AG04450 (cell line): ENCODE data around the gene FBXW7. TPM values are rescaled to one million over a fixed set of nuclear protein-coding genes. Genes with fewer than 3 reads are reported as not detected.

Source experiments
- CTCF ChIA-PET: fragments of 300-600, 350-600 bp; formaldehyde crosslinking; extraction: SDS; loops from one replicate; lab custom pipeline; 2022; ENCODE audit warnings: antibody characterized with exemption, inconsistent platforms; lab: Charles Lee
- POLR2A ChIA-PET: fragments of 350-600 bp; formaldehyde crosslinking; extraction: SDS; loops from one replicate; lab custom pipeline; 2021; ENCODE audit warnings: antibody characterized with exemption, inconsistent platforms; lab: Yijun Ruan, JAX
- DNase-seq: peaks from one replicate; pipeline ENCODE4 v3.0.0-alpha.2; 2011; ENCODE audit warnings: low read depth, low spot score
- H3K27ac ChIP-seq: one replicate; pipeline ENCODE4 v1.5.1; 2012; ENCODE audit warnings: low read depth, low read length, control low read depth
- H3K27me3 ChIP-seq: one replicate; pipeline ENCODE4 v1.6.0; 2012; ENCODE audit warnings: low read length; ENCODE audit not compliant: control insufficient read depth, insufficient read depth
- H3K4me3 ChIP-seq: 2 replicates; pipeline ENCODE4 v1.5.1; 2011; ENCODE audit warnings: mild to moderate bottlenecking, low read depth, low read length, control low read depth
- H3K9me3 ChIP-seq: 2 replicates; pipeline ENCODE4 v1.5.1; 2012; ENCODE audit warnings: low read length; ENCODE audit not compliant: control insufficient read depth, insufficient read depth
- CTCF ChIP-seq: IDR thresholded peaks from 2 replicates; pipeline ENCODE4 v1.5.1; 2011; ENCODE audit warnings: low read depth, low read length, control low read depth, inconsistent platforms
- polyA plus RNA-seq: library from polyadenylated mRNA; depleted of rRNA; stranded (reverse); fragments of >200 nt; gene quantifications from 2 replicates; pipeline ENCODE4 v1.2.3, GENCODE V29; 2011

Gene FBXW7
- polyA plus RNA-seq, 1 experiment = 16.3 TPM

DNA sequence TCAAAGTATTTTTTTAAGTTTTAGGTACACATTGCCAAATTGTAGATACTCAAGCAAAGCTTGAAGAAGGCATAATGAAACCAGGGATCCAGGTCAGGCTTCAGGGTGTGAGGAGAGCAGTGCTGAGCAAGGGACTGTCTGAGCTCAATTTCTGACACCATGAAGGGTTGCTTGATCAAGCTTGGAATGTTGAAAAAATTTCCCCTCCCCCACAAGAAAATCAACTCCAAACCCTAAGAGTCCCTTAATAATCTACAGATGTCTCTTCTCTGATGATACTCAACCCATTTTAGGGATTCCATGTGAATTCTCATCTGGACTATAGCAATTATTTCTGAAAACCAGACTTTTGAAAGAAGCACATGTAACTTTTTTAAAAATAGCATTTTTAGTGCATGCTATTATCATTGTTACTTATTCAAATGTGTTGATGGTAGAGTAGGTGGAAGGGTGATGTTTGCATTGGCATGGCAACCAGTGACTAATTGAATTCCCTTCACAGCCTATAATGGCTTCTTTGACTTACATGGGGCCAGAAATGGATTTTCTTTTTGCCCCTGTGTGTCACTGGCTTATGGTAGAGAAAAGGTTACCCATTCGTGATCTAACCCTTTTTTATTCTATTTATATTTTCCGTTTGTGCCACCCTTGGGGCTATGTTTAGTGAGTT is 252.0 kb downstream of the FBXW7 start:
- no peak overlapping the region for H3K4me3 ChIP-seq
- CTCF ChIA-PET = no interaction called here
- TF ChIP-seq CTCF = no peak
- no peak overlapping the region for H3K27ac ChIP-seq
- H3K27me3 ChIP-seq = peaks cover 10% of the 10 kb centered on the region
- POLR2A ChIA-PET = no interaction called here
- no peaks in the 10 kb centered on the region; the same call in 1 of the 2 replicates for H3K9me3 ChIP-seq
- DNase-seq = no peak

- Histone ChIP-seq H3K9me3 (no peaks in the 10 kb centered on the region; the same call in 1 of the 2 replicates), H3K27me3 (peaks cover 18% of the 10 kb centered on the region), H3K27ac (no peak overlapping the region), H3K4me3 (no peak overlapping the region)
- TF ChIP-seq CTCF = no peak
- ChIA-PET POLR2A (no interaction called here), CTCF (no interaction called here)
- DNase-seq = no peak
Observed at GRCh38 chr4:152281822-152282221, 254.1 kb downstream of the FBXW7 start.

- no peak for TF ChIP-seq CTCF
- Histone ChIP-seq H3K9me3 (no peaks in the 10 kb centered on the region; the same call in 1 of the 2 replicates), H3K27ac (no peak overlapping the region), H3K27me3 (peaks cover 21% of the 10 kb centered on the region), H3K4me3 (no peak overlapping the region)
- no peak for DNase-seq
- CTCF ChIA-PET = no interaction called here
- POLR2A ChIA-PET = no interaction called here
Observed at GRCh38 chr4:152281211-152281610, 254.7 kb downstream of the FBXW7 start.

GRCh38 chr4:152279234-152279566 is 256.7 kb downstream of the FBXW7 start:
- no peak overlapping the region for H3K27ac ChIP-seq
- H3K27me3 ChIP-seq = peaks cover 21% of the 10 kb centered on the region
- CTCF ChIA-PET = no interaction called here
- no peak for DNase-seq
- no peak for TF ChIP-seq CTCF
- H3K9me3 ChIP-seq = no peaks in the 10 kb centered on the region; the same call in 1 of the 2 replicates
- H3K4me3 ChIP-seq = no peak overlapping the region
- POLR2A ChIA-PET = no interaction called here

GRCh38 chr4:152278505-152279233 is 257.2 kb downstream of the FBXW7 start:
- ChIA-PET POLR2A (no interaction called here), CTCF (no interaction called here)
- Histone ChIP-seq H3K27ac (no peak overlapping the region), H3K9me3 (no peaks in the 10 kb centered on the region; the same call in 1 of the 2 replicates), H3K27me3 (peaks cover 21% of the 10 kb centered on the region), H3K4me3 (no peak overlapping the region)
- DNase-seq = no peak
- no peak for TF ChIP-seq CTCF
